CD4-positive, alpha-beta memory T cell (primary cell): ENCODE data around the gene NDUFAF2. TPM values are rescaled to one million over a fixed set of nuclear protein-coding genes. Genes with fewer than 3 reads are reported as not detected.

ENCODE experiments used
- CTCF ChIA-PET: fragments of 350-600 bp; sonication (Branson Sonifier 250); formaldehyde crosslinking; loops from one replicate; lab custom pipeline; 2021; ENCODE audit warnings: inconsistent platforms; ENCODE audit not compliant: partially characterized antibody; lab: Charles Lee
- POLR2A ChIA-PET: fragments of 350-600 bp; sonication (Branson Sonifier 250); formaldehyde crosslinking; loops from one replicate; lab custom pipeline; 2021; ENCODE audit not compliant: partially characterized antibody; lab: Charles Lee
- DNase-seq, 5 donors: peaks; one replicate each; pipeline versions ENCODE4 v3.0.0 to v3.0.0-alpha.2; 2020 to 2022; ENCODE audit warnings: mixed read lengths in 1 of 5
- H3K27ac ChIP-seq: one replicate; pipeline ENCODE4 v1.7.0; 2013; ENCODE audit warnings: low read depth, low read length
- H3K27me3 ChIP-seq: 2 replicates; pipeline ENCODE4 v1.7.0; 2013; ENCODE audit warnings: mild to moderate bottlenecking, low read length, moderate library complexity; ENCODE audit not compliant: insufficient read depth
- H3K36me3 ChIP-seq: 2 replicates; pipeline ENCODE4 v1.7.0; 2013; ENCODE audit warnings: mild to moderate bottlenecking, low read length, moderate library complexity; ENCODE audit not compliant: insufficient read depth
- H3K4me1 ChIP-seq: 2 replicates; pipeline ENCODE4 v1.7.0; 2013; ENCODE audit warnings: mild to moderate bottlenecking, low read length, moderate library complexity; ENCODE audit not compliant: insufficient read depth
- H3K4me3 ChIP-seq, 2 donors: one replicate each; pipeline ENCODE4 v1.7.0; 2013; ENCODE audit warnings: low read length in 2 of 2, mild to moderate bottlenecking in 1 of 2
- H3K9me3 ChIP-seq, 2 donors: one replicate each; pipeline ENCODE4 v1.7.0; 2013; ENCODE audit warnings: low read length in 2 of 2, control low read depth in 1 of 2; ENCODE audit not compliant: control insufficient read depth in 1 of 2
- H3K27ac Mint-ChIP-seq, 7 donors: one replicate each; pipeline ENCODE4 v1.8.0; 2020 to 2021; ENCODE audit warnings: mixed read lengths in 7 of 7, mild to moderate bottlenecking in 6 of 7, inconsistent platforms in 3 of 7, moderate library complexity in 3 of 7
- H3K27me3 Mint-ChIP-seq, 2 donors: one replicate each; pipeline ENCODE4 v1.8.0; 2020 to 2021; ENCODE audit warnings: mixed read lengths in 2 of 2
- H3K36me3 Mint-ChIP-seq, 2 donors: one replicate each; pipeline ENCODE4 v1.8.0; 2020 to 2021; ENCODE audit warnings: mixed read lengths in 2 of 2, inconsistent platforms in 1 of 2, mild to moderate bottlenecking in 1 of 2
- H3K4me1 Mint-ChIP-seq, 4 donors: one replicate each; pipeline ENCODE4 v1.8.0; 2020 to 2021; ENCODE audit warnings: mixed read lengths in 4 of 4, mild to moderate bottlenecking in 1 of 4
- H3K4me3 Mint-ChIP-seq, 8 donors: one replicate each; pipeline ENCODE4 v1.8.0; 2020 to 2021; ENCODE audit warnings: mixed read lengths in 8 of 8, mild to moderate bottlenecking in 7 of 8, moderate library complexity in 6 of 8, inconsistent platforms in 3 of 8
- H3K9me3 Mint-ChIP-seq, 8 donors: one replicate each; pipeline ENCODE4 v1.8.0; 2020 to 2021; ENCODE audit warnings: mixed read lengths in 8 of 8, mild to moderate bottlenecking in 5 of 8, inconsistent platforms in 3 of 8, moderate library complexity in 1 of 8
- intact Hi-C: fragments of 100-400 bp; cut with micrococcal nuclease; formaldehyde crosslinking; loops from one replicate; pipeline ENCODE4 v1.15.1; 2023
- polyA plus RNA-seq, 2 donors: library from polyadenylated mRNA; unstranded; fragments of 300-500 nt; fragmentation: Illumina TruSeq; gene quantifications; one replicate each; pipeline ENCODE4 v1.2.3, GENCODE V29; 2021
- total RNA-seq, 2 experiments: library from RNA; stranded (reverse); gene quantifications; one replicate each; pipeline ENCODE4 v1.2.3, GENCODE V29; 2021

Gene NDUFAF2
- total and polyA plus RNA-seq, 4 experiments from 2014 or later: 14.7 to 44.9 (median 24.8) TPM

DNA sequence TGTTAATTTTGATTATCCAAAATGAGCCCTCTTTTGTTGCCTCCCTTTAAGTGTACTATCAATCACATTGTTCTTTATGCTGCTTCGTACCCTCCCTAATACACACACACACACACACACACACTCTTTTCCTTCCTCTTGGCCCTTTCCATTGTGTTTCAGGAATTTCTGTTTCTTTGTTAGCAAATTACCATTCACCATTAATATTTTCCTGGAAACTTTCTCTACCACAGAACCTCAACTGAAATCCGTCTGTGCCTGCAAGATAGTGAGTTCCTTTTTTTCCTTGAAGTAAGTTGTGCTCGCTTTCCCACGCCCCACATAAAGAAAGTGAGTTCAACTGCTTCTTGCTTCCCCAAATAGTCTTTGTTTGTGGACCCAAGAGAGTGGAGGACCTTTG lies 155.4 kb downstream of the NDUFAF2 start:
- no peaks in the 10 kb centered on the region for H3K27me3 Mint-ChIP-seq
- H3K4me1 Mint-ChIP-seq: no peaks in the 10 kb centered on the region
- H3K9me3 ChIP-seq: no peaks in the 10 kb centered on the region
- no peak overlapping the region for H3K4me3 ChIP-seq
- no peaks in the 10 kb centered on the region for H3K36me3 ChIP-seq
- no peaks in the 10 kb centered on the region for H3K4me1 ChIP-seq
- peaks cover 0 to 16% (median 6%) of the 10 kb centered on the region in 8 donors for H3K9me3 Mint-ChIP-seq
- H3K27ac ChIP-seq: no peak overlapping the region
- POLR2A ChIA-PET: interaction anchor here (0.6 kb wide), 1 partner anchor 66 kb away, joined by 3 read pairs; no protein-coding TSS in a partner anchor
- no peak overlapping the region for H3K27ac Mint-ChIP-seq
- CTCF ChIA-PET: no interaction called here
- peaks cover 39 to 41% of the 10 kb centered on the region in 2 donors for H3K36me3 Mint-ChIP-seq
- no peaks in the 10 kb centered on the region for H3K27me3 ChIP-seq
- no peak overlapping the region for H3K4me3 Mint-ChIP-seq
- no peak for DNase-seq
- intact Hi-C loops: no loop called here

DNA sequence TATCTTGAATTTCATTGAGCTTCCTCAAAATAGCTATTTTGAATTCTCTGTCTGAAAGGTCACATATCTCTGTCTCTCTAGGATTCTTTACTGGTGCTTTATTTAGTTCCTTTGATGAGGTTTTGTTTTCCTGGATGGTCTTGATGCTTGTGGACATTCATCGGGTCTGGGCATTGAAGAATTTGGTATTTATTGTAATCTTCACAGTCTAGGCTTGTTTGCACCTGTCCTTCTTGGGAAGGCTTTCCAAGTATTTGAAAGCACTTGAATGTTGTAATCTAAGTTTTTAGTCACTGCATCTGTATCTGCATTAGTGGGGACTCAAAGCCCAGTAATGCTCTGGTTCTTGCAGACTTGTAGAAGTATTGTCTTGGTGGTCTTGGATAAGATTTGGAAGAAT lies 169.4 kb downstream of the NDUFAF2 start:
- CTCF ChIA-PET: no interaction called here
- no peak overlapping the region for H3K27ac Mint-ChIP-seq
- no peak overlapping the region for H3K27ac ChIP-seq

DNA sequence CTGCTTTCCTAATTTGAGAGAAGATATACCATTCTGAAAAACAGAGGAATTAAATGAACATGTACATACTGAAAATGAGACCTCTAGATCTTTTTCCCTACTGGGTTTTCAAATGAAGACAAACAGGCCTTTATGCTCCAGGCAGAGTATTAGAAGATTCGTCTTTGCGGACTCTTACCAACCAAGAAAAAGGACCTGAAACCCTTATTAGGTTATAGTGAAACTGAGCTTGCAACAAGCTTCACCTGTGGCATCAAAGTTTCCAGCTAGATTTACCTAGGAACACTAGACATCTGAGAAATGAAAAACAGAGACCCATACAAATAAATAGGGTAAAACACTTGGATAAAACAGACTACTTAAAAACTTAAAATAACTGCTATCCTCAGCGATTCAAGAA lies 171.0 kb downstream of the NDUFAF2 start:
- Histone ChIP-seq H3K9me3 (no peaks in the 10 kb centered on the region), H3K4me3 (no peak overlapping the region), H3K27me3 (no peaks in the 10 kb centered on the region), H3K36me3 (no peaks in the 10 kb centered on the region), H3K27ac (no peak overlapping the region), H3K4me1 (no peaks in the 10 kb centered on the region)
- Mint-ChIP-seq H3K27ac (no peak overlapping the region), H3K36me3 (peaks cover 16 to 34% of the 10 kb centered on the region in 2 donors), H3K4me1 (no peaks in the 10 kb centered on the region), H3K27me3 (no peaks in the 10 kb centered on the region), H3K4me3 (no peak overlapping the region), H3K9me3 (peaks cover 0 to 21% (median 8%) of the 10 kb centered on the region in 8 donors)
- DNase-seq: no peak
- intact Hi-C loops: no loop called here
- ChIA-PET CTCF (no interaction called here), POLR2A (no interaction called here)

More for the DNA sequence above, 169.4 kb downstream of the NDUFAF2 start:
- Histone ChIP-seq H3K36me3 (no peaks in the 10 kb centered on the region), H3K9me3 (no peaks in the 10 kb centered on the region), H3K4me1 (no peaks in the 10 kb centered on the region), H3K4me3 (no peak overlapping the region), H3K27me3 (no peaks in the 10 kb centered on the region)
- POLR2A ChIA-PET: no interaction called here
- Mint-ChIP-seq H3K4me3 (no peak overlapping the region), H3K4me1 (no peaks in the 10 kb centered on the region), H3K27me3 (no peaks in the 10 kb centered on the region), H3K9me3 (peaks cover 0 to 23% (median 9%) of the 10 kb centered on the region in 8 donors), H3K36me3 (peaks cover 21 to 46% of the 10 kb centered on the region in 2 donors)
- intact Hi-C loops: no loop called here
- no peak for DNase-seq

DNA sequence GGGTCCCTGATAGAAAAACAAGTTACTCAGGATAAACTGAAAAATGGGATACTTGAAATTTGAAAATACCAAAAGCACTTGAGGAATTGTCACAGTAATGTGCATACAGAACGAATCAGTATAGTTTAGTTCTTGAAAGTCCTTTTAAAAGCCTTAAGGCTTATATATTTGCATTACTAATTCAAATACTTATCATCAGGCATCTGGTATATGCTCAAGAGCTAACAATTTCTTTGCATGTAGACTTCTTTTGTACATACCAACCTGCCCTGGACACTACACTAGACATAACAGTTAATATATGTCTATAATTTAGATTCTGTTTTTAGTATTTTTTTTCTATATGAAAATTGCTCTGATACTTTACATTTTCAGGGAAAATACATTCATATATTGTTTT lies 174.1 kb downstream of the NDUFAF2 start:
- Mint-ChIP-seq H3K27me3 (no peaks in the 10 kb centered on the region), H3K4me3 (no peak overlapping the region), H3K4me1 (no peaks in the 10 kb centered on the region), H3K9me3 (peaks cover 0 to 5% (median under 1%) of the 10 kb centered on the region in 8 donors), H3K27ac (no peak overlapping the region), H3K36me3 (peaks cover 8 to 24% of the 10 kb centered on the region in 2 donors)
- Histone ChIP-seq H3K9me3 (no peaks in the 10 kb centered on the region), H3K36me3 (no peaks in the 10 kb centered on the region), H3K27me3 (no peaks in the 10 kb centered on the region), H3K4me3 (no peak overlapping the region), H3K4me1 (no peaks in the 10 kb centered on the region), H3K27ac (no peak overlapping the region)
- POLR2A ChIA-PET: no interaction called here
- intact Hi-C loops: no loop called here
- CTCF ChIA-PET: no interaction called here
- DNase-seq: no peak

DNA sequence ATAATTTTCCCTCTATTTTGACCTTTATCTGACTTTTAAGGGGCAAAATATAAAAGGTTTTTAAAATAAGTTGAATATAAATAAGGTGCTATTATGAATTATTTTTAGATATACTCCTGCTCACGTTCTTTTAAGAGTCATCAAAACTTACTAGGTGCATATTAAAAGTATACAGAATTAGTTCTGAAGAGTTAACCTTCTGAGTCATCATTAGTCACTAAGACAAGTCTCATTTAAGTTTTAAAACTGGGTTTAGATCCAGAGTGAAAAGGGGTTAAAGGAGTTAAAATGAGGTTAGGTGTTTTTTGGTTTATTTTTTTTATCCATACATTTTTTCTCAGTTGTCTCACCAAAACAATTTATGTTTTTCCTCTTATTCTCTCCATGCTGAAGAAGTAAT lies 175.5 kb downstream of the NDUFAF2 start:
- Histone ChIP-seq H3K27ac (no peak overlapping the region), H3K36me3 (no peaks in the 10 kb centered on the region), H3K9me3 (no peaks in the 10 kb centered on the region), H3K4me1 (no peaks in the 10 kb centered on the region), H3K4me3 (no peak overlapping the region), H3K27me3 (no peaks in the 10 kb centered on the region)
- DNase-seq: no peak
- POLR2A ChIA-PET: no interaction called here
- Mint-ChIP-seq H3K27ac (no peak overlapping the region), H3K4me1 (no peaks in the 10 kb centered on the region), H3K9me3 (no peaks in the 10 kb centered on the region), H3K36me3 (peaks cover 7 to 9% of the 10 kb centered on the region in 2 donors), H3K4me3 (no peak overlapping the region), H3K27me3 (no peaks in the 10 kb centered on the region)
- CTCF ChIA-PET: no interaction called here
- intact Hi-C loops: no loop called here

DNA sequence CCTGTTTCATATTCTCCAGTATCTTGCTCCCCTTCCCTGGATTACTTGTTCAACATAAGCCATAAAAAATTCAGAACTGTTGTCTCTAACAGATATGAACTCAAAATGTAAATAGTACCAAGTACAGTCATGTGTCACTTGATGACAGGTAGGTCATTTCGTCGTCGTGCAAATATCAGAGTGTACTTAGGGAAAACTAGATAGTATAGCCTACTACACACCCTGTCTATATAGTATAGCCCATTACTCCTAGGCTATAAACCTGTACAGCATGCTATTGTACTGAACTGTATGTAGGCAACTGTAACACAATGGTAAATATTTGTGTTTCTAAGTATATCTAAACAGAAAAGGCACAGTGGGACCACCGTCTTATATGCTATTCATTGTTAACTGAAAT lies 178.1 kb downstream of the NDUFAF2 start:
- H3K27me3 ChIP-seq: no peaks in the 10 kb centered on the region
- CTCF ChIA-PET: no interaction called here
- Mint-ChIP-seq H3K4me1 (peaks cover 0 to 1% (median 0%) of the 10 kb centered on the region in 4 donors), H3K4me3 (no peak overlapping the region), H3K9me3 (no peaks in the 10 kb centered on the region), H3K36me3 (peaks cover 4 to 14% of the 10 kb centered on the region in 2 donors), H3K27me3 (no peaks in the 10 kb centered on the region), H3K27ac (no peak overlapping the region)
- no peak overlapping the region for H3K4me3 ChIP-seq
- no peak overlapping the region for H3K27ac ChIP-seq
- no peaks in the 10 kb centered on the region for H3K4me1 ChIP-seq
- H3K9me3 ChIP-seq: no peaks in the 10 kb centered on the region
- POLR2A ChIA-PET: no interaction called here
- H3K36me3 ChIP-seq: no peaks in the 10 kb centered on the region
- intact Hi-C loops: no loop called here
- DNase-seq: no peak

DNA sequence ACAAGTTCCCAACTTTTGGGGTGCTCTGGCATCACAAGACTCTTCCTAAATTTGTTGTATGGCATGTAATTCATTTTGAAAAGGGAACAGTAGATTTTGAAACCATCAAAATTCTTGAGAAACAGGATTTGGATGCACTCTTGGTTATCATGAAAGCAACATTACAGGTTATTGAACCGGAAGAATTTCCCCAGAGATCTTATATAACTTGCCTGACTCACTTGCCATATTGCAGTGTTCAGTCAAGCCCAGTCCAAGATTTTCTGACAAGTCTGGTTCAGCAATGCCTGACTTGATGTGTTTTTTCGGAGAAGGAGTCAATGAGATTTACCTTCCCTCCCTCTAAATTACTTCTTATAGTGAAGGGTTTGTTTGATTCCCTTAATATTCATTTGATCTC lies 185.3 kb downstream of the NDUFAF2 start:
- Mint-ChIP-seq H3K27me3 (no peaks in the 10 kb centered on the region), H3K36me3 (peaks cover 0 to 11% of the 10 kb centered on the region in 2 donors), H3K27ac (no peak overlapping the region), H3K9me3 (peaks cover 0 to 3% (median 0%) of the 10 kb centered on the region in 8 donors), H3K4me1 (peaks cover 0 to 1% (median 0%) of the 10 kb centered on the region in 4 donors), H3K4me3 (no peak overlapping the region)
- H3K9me3 ChIP-seq: no peaks in the 10 kb centered on the region
- no peaks in the 10 kb centered on the region for H3K27me3 ChIP-seq
- no peaks in the 10 kb centered on the region for H3K36me3 ChIP-seq
- no peak for DNase-seq
- POLR2A ChIA-PET: no interaction called here
- H3K27ac ChIP-seq: no peak overlapping the region
- intact Hi-C loops: no loop called here
- no peak overlapping the region for H3K4me3 ChIP-seq
- H3K4me1 ChIP-seq: no peaks in the 10 kb centered on the region
- CTCF ChIA-PET: no interaction called here

DNA sequence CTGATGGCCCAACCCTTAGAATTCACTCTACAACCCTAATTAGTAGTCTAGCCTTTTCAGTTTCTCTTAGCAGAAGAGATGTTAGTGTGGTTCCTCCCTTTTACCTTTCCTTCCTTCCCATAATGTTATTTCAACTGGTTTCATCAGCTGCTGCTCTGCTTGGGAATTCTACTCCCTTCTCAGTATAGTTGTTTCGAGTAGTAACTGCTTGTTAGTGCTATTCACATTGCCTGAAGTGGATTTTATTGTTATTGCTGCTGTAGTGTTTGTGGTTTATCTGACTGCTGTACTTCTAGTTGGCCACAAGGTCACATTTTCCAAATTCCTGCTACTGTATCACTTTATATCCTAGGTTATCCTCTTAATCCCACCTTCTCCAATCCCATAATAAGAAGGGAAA lies 187.6 kb downstream of the NDUFAF2 start:
- peaks cover 0 to 7% of the 10 kb centered on the region in 2 donors for H3K36me3 Mint-ChIP-seq
- no peak for DNase-seq
- no peak overlapping the region for H3K4me3 Mint-ChIP-seq
- Histone ChIP-seq H3K9me3 (no peaks in the 10 kb centered on the region), H3K27ac (no peak overlapping the region), H3K27me3 (no peaks in the 10 kb centered on the region), H3K4me1 (no peaks in the 10 kb centered on the region), H3K4me3 (no peak overlapping the region), H3K36me3 (no peaks in the 10 kb centered on the region)
- intact Hi-C loops: no loop called here
- POLR2A ChIA-PET: no interaction called here
- no peaks in the 10 kb centered on the region for H3K27me3 Mint-ChIP-seq
- peaks cover 0 to 3% (median 0%) of the 10 kb centered on the region in 8 donors for H3K9me3 Mint-ChIP-seq
- no peaks in the 10 kb centered on the region for H3K4me1 Mint-ChIP-seq
- CTCF ChIA-PET: no interaction called here
- H3K27ac Mint-ChIP-seq: no peak overlapping the region
